HG02623 (cell line): ENCODE results near the gene FURIN.
"Not testable (repeated sequence)": the region's sequence is repeated elsewhere in the genome, so short reads cannot be mapped to it uniquely, and the experiment has no call there.

ENCODE experiments used
- ATAC-seq: cut with Tn5 transposase; IDR thresholded peaks from one replicate; pipeline ENCODE4 v1.9.1; 2021; ENCODE audit warnings: moderate library complexity; ENCODE audit not compliant: unreplicated experiment

The FURIN gene

GRCh38 chr15:90869601-90870353 lies 1.4 kb downstream of the FURIN start:
- ATAC-seq = no peak

DNA sequence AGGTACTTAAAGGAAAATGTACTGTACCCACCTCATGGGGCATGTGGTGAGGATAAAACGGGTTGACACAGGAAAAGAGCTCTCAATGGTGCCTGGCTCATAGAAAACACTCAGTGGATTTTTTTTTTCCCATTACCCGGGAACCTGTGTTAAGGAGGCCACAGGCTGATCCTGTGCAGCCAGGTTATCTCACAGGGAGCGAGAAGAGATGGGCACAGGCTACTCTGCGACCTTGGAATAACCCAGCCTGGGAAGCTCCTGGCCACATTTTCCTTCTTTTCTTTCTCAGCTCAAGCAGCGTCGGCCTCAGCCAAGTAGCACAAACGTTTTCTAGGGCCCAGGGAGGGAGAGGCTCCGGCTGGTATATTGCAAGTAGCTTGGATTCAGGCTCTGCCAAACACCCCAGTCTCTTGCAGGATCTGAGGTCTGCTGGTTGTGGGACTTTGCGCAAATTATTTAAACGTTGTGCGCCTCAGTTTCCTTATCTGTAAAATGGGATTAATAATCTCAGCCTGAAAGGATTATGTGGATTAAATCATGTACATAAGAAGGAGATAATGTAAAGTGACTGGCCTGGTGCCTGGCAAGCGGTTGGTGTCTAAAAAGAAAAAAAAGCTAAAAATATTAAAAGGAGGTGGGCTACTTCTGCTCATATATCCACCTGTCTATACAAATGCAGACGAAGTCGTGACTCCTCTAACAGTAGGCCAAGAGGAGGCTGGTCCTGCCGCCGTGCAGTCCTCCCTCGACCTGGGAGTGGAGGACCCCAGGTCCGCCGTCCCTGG lies 2.2 kb downstream of the FURIN start:
- ATAC-seq = no peak

GRCh38 chr15:90871139-90871715 lies 2.8 kb downstream of the FURIN start:
- ATAC-seq = no peak

- ATAC-seq = no peak
These were observed 3.5 kb downstream of the FURIN start for GRCh38 chr15:90871716-90872485.

DNA sequence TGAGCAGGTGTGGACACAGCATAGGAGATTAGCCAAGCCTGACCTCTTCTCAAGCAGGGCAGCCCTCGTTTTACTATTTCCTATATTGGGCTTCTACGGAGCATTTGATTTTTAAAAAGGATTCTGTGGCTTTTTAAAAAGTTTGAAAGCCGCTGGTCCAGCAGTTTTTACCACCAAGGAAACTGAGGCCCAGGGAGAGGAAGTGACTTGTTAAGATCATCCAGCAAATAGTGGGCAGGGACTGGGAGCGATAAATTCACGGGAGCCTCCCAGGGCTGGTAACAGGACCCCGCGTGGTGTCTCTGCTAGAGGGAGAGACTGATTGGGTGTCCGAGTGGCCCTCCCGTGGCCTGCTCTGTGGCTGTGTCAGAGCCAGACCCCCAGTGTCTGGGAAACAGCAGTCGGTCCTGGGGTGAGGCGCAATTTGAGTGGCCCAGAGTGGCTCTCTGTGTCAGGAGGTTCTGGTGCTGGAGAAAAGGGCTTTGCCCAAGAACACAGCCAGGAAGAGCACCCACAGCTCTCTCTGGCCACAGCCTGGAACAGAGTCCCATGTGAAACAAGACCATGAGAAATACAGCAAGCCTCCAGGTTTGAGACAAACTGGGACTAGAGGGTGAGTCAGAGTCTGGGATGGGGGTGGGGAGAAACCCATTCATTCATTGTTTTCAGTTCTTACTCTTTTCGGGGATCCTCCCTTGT lies 4.2 kb downstream of the FURIN start:
- no peak for ATAC-seq

- ATAC-seq = no peak
These were observed 5.2 kb downstream of the FURIN start for GRCh38 chr15:90873488-90873997.

DNA sequence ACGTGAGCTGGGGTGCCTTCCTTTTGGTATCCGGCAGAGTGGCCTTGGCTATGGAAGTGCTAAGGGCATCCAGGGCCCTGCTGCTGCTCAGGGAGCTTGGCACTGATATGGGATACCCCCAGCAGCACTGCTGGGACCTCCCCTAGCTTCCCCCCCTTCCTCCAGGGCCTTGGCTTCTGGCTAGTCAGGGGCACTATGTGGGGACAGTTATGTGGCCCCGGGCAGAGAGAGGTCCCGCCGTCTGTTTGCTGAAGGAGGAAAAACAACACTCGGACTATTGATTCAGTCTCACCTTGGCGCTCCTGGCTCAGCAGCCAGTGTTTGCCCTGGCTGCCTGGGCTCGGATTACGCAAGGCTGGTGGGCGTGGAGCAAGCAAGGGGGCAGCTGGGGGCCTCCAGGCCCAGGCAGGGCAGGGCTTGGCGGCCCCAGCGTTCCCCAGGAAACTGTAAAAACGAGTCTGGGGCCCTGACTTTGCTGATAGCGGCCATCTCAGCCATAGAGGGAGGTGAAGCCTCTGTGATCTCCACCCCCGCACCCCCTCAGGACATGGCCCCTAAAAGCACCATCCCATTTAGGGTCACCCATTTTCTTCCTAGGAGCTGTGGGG lies 5.7 kb downstream of the FURIN start:
- no peak for ATAC-seq

GRCh38 chr15:90874986-90875385 lies 6.6 kb downstream of the FURIN start:
- ATAC-seq = not testable (repeated sequence)

- ATAC-seq = no peak
These were observed 7.2 kb downstream of the FURIN start for GRCh38 chr15:90875549-90875981.

DNA sequence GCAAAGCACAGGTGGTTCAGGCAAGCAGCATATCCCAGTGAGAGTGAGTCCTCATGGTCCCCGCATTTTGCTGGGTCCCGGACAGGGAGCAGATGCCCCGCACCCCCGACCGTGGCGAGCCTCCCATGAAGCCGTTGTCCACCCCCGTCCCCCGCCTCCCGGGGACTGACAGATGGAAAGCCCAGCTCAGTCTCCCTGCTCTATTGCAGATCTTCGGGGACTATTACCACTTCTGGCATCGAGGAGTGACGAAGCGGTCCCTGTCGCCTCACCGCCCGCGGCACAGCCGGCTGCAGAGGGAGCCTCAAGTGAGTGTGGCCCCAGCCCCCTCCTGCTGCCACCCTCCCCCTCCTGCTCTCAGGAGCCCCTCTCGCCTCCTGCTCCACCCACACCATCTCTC lies 7.7 kb downstream of the FURIN start:
- ATAC-seq = no peak

- no peak for ATAC-seq
These were observed 8.3 kb downstream of the FURIN start for GRCh38 chr15:90876512-90877170.

GRCh38 chr15:90877315-90877714 lies 8.9 kb downstream of the FURIN start:
- no peak for ATAC-seq

GRCh38 chr15:90877996-90878395 lies 9.6 kb downstream of the FURIN start:
- no peak for ATAC-seq

GRCh38 chr15:90878660-90879059 lies 10.3 kb downstream of the FURIN start:
- no peak for ATAC-seq

GRCh38 chr15:90879730-90880366 lies 11.5 kb downstream of the FURIN start:
- ATAC-seq = no peak

- no peak for ATAC-seq
These were observed 12.2 kb downstream of the FURIN start for GRCh38 chr15:90880381-90881145.

- ATAC-seq = no peak
These were observed 13.0 kb downstream of the FURIN start for GRCh38 chr15:90881181-90881977.
